ENCODE data around the gene DPP3. TPM values are rescaled to one million over a fixed set of nuclear protein-coding genes. Genes with fewer than 3 reads are reported as not detected.

Gene DPP3
- total RNA-seq, 6 experiments from 2014 or later = 18.0 to 25.6 (median 22.0) TPM

DNA sequence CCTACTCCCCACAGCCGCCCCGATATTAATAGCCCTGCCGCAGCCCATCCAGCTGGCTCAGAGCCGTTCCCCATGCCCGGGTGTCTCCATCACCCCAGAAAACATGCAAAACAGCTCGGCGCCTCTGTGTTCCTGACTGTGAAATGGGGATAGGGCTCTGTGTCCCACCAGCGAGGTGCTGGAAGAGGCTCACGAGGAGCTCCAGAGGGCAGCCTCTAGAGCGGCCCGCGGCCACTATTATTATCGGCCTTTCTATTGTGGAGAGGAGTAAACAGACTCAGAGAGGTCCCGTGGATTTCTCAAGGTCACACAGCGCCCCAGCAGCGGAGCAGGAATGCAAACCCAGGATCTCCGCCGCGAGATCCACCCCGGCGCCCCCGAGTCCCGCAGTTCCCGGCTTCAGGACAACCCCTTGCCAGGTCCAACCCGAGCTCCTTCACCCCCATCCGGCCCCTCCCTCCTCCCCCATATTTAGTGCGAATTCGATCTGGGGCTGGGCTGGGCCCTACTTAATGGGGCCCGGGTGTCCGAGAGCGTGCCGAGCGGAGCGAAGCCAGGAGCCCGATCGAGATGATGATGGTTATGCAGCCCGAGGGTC is 66.2 kb downstream of the DPP3 start, which contains the start of gene ACTN3:
Gene ACTN3, plus strand, starts transcription at position 536 of the 598 bp plus-strand sequence. Its CDS starts 35 bp downstream, at position 571.
- H3K9me3 ChIP-seq = no peaks in the 10 kb centered on the region
- intact Hi-C loops (cut with DNase I) = no loop called here
- no peak for ATAC-seq

DNA sequence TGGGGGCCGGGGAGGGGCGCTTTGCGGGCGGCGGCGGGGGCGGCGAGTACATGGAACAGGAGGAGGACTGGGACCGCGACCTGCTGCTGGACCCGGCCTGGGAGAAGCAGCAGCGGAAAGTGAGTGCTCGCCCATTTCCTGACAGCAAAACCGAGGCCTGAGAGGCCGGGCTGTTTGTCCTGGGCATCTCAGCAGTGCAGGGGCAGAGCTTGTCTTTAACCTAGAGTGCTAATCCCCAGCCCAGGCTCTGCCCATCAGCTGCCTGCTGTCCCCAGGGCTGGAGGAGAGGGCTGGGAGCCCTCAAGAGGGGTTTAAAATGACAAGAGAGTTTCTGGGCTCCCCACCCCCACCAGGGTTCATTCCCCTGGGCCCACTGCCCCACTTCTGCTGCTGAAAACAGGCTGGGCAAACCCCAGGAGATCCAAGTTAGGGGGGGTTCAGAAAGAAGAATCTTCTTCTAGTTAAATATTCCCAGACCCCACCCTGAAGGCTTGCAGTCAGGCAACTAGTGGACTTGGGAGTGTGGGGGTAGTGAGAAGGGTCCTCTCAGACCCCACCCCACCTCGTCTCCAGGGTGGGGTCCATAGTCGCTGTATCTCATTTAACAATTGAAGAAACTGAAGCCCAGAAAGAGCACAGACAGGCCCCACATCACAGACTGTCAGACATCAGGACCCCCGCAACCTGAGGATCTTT is 66.9 kb downstream of the DPP3 start:
- Histone ChIP-seq H3K27me3 (no peaks in the 10 kb centered on the region), H3K4me1 (peaks cover 0 to 10% (median 0%) of the 10 kb centered on the region in 4 donors), H3K27ac (no peak overlapping the region), H3K4me3 (no peak overlapping the region), H3K36me3 (no peaks in the 10 kb centered on the region), H3K9me3 (no peaks in the 10 kb centered on the region)
- intact Hi-C loops (cut with DNase I) = no loop called here
- DNase-seq = no peak
- 42% methylated on average over 4 of the region's 18 CpGs for WGBS (ENCODE audit: insufficient coverage, low coverage, low lambda C conversion rate, missing lambda C conversion rate)
- no peak for TF ChIP-seq POLR2A (IDR thresholded peaks at IDR 0.05)
- TF ChIP-seq, protein P1, sequence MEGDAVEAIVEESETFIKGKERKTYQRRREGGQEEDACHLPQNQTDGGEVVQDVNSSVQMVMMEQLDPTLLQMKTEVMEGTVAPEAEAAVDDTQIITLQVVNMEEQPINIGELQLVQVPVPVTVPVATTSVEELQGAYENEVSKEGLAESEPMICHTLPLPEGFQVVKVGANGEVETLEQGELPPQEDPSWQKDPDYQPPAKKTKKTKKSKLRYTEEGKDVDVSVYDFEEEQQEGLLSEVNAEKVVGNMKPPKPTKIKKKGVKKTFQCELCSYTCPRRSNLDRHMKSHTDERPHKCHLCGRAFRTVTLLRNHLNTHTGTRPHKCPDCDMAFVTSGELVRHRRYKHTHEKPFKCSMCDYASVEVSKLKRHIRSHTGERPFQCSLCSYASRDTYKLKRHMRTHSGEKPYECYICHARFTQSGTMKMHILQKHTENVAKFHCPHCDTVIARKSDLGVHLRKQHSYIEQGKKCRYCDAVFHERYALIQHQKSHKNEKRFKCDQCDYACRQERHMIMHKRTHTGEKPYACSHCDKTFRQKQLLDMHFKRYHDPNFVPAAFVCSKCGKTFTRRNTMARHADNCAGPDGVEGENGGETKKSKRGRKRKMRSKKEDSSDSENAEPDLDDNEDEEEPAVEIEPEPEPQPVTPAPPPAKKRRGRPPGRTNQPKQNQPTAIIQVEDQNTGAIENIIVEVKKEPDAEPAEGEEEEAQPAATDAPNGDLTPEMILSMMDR (IDR thresholded peaks at IDR 0.05) = no peak
- ATAC-seq = no peak

More for the DNA sequence above, 66.2 kb downstream of the DPP3 start, which contains the start of gene ACTN3:
- TF ChIP-seq POLR2A (IDR thresholded peaks at IDR 0.05) = no peak
- TF ChIP-seq, protein P1 (IDR thresholded peaks at IDR 0.05) = no peak
- peak within 1 kb of the TSS in 2 of 3 donors; percentile 10 to 50 for H3K27ac ChIP-seq
- H3K36me3 ChIP-seq = no peaks in the 10 kb centered on the region
- H3K27me3 ChIP-seq = no peaks in the 10 kb centered on the region
- peaks cover 0 to 10% (median 0%) of the 10 kb centered on the region in 4 donors for H3K4me1 ChIP-seq
- H3K4me3 ChIP-seq = peak within 1 kb of the TSS; percentile 87 to 93 (median 88)
- no peak for DNase-seq
- 0% methylated on average over 2 of the region's 37 CpGs for WGBS (ENCODE audit: insufficient coverage, low coverage, low lambda C conversion rate, missing lambda C conversion rate)

DNA sequence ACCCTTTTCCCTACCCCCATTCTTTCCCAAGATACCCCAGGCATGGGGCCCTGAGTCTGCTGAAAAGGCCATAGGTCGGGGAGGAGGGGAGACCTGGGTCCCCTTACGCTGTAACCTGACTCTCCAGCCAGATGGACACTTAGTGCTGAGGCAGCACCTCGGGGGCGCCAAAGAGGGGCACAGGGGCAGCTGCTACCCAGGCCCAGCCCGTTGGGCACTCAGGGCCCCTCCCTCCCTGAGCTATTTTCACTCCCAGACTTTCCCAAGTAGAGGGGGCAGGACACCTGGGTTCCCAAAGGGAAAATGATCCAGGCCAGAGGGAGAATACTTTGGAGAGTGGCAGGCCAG is 67.4 kb downstream of the DPP3 start:
- DNase-seq = no peak
- no peak for ATAC-seq
- Histone ChIP-seq H3K27me3 (no peaks in the 10 kb centered on the region), H3K36me3 (no peaks in the 10 kb centered on the region), H3K4me1 (peaks cover 0 to 10% (median 0%) of the 10 kb centered on the region in 4 donors), H3K4me3 (no peak overlapping the region), H3K27ac (no peak overlapping the region), H3K9me3 (no peaks in the 10 kb centered on the region)
- intact Hi-C loops (cut with DNase I) = no loop called here
- TF ChIP-seq, protein P1 (IDR thresholded peaks at IDR 0.05) = no peak
- no peak for TF ChIP-seq POLR2A (IDR thresholded peaks at IDR 0.05)
- no CpG with 5 or more reads among the region's 5 CpGs for WGBS (ENCODE audit: insufficient coverage, low coverage, low lambda C conversion rate, missing lambda C conversion rate)

DNA sequence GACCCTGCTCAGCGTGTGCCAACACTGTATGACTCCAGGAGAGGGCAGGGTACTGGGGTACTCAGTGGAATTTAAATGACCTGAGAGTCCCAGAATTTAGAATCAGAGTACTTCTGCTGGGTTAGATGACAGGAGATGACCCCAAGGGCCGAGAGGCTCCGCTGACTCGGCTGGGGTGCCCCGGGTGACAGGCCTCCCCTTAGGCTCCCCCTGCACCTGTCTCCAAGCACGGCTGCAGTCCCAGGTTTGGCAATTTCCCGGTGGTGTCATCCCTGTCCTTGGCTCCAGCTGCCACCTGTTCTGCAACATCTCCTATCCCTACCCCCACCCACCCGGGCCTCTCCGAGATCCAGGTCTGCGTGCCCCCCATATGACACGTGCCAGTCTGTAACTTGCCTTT is 67.8 kb downstream of the DPP3 start:
- 68% methylated on average over 3 of the region's 11 CpGs for WGBS (ENCODE audit: insufficient coverage, low coverage, low lambda C conversion rate, missing lambda C conversion rate)
- H3K27me3 ChIP-seq = no peaks in the 10 kb centered on the region
- intact Hi-C loops (cut with DNase I) = no loop called here
- H3K4me1 ChIP-seq = peaks cover 0 to 10% (median 0%) of the 10 kb centered on the region in 4 donors
- no peak for DNase-seq
- TF ChIP-seq, protein P1 (IDR thresholded peaks at IDR 0.05) = no peak
- TF ChIP-seq POLR2A (IDR thresholded peaks at IDR 0.05) = no peak
- no peak for ATAC-seq
- no peak overlapping the region for H3K27ac ChIP-seq
- no peaks in the 10 kb centered on the region for H3K9me3 ChIP-seq
- H3K4me3 ChIP-seq = no peak overlapping the region
- H3K36me3 ChIP-seq = no peaks in the 10 kb centered on the region

Measured in right lobe of liver (tissue), 6 donors.